HG03045 (cell line): ENCODE measurements around the gene PRR12.

Experiments
- ATAC-seq: cut with Tn5 transposase; IDR thresholded peaks from one replicate; pipeline ENCODE4 v1.9.1; 2021; ENCODE audit warnings: mild to moderate bottlenecking, moderate library complexity; ENCODE audit not compliant: unreplicated experiment

Gene PRR12

GRCh38 chr19:49642492-49643035 is 51.6 kb downstream of the PRR12 start:
- no peak for ATAC-seq

GRCh38 chr19:49643466-49643865 is 52.5 kb downstream of the PRR12 start:
- ATAC-seq: no peak

GRCh38 chr19:49645592-49645991 is 54.6 kb downstream of the PRR12 start:
- ATAC-seq: no peak

GRCh38 chr19:49645995-49646394 is 55.0 kb downstream of the PRR12 start:
- ATAC-seq: no peak

GRCh38 chr19:49646586-49646985 is 55.6 kb downstream of the PRR12 start:
- ATAC-seq: no peak

- ATAC-seq: no peak
These were observed 60.2 kb downstream of the PRR12 start for GRCh38 chr19:49651029-49651819.

GRCh38 chr19:49651820-49652550 is 61.0 kb downstream of the PRR12 start:
- ATAC-seq: no peak

- no peak for ATAC-seq
These were observed 61.8 kb downstream of the PRR12 start for GRCh38 chr19:49652551-49653465.

GRCh38 chr19:49653466-49653806 is 62.5 kb downstream of the PRR12 start:
- ATAC-seq: no peak

- no peak for ATAC-seq
These were observed 63.6 kb downstream of the PRR12 start for GRCh38 chr19:49654581-49654980.

GRCh38 chr19:49655570-49656455 is 64.8 kb downstream of the PRR12 start:
- ATAC-seq: no peak

GRCh38 chr19:49656456-49657109 is 65.6 kb downstream of the PRR12 start:
- no peak for ATAC-seq

GRCh38 chr19:49657493-49658138 is 66.6 kb downstream of the PRR12 start:
- ATAC-seq: no peak

GRCh38 chr19:49658139-49658517 is 67.1 kb downstream of the PRR12 start:
- ATAC-seq: no peak

- ATAC-seq: no peak
These were observed 67.8 kb downstream of the PRR12 start for GRCh38 chr19:49658566-49659442.

GRCh38 chr19:49660338-49660961 is 69.5 kb downstream of the PRR12 start:
- no peak for ATAC-seq

GRCh38 chr19:49662011-49662410 is 71.0 kb downstream of the PRR12 start:
- ATAC-seq: no peak

- ATAC-seq: no peak
These were observed 72.2 kb downstream of the PRR12 start for GRCh38 chr19:49663224-49663623.
